CD14-positive monocyte (primary cell): ENCODE measurements around the gene PNLIPRP2. TPM values are rescaled to one million over a fixed set of nuclear protein-coding genes. Genes with fewer than 3 reads are reported as not detected.

Experiments used
- DNase-seq, 3 donors: peaks; one replicate each; pipeline ENCODE4 v3.0.0-alpha.2; 2011 to 2022
- H2AFZ ChIP-seq: 2 replicates; pipeline ENCODE4 v1.6.0; 2012; ENCODE audit warnings: mild to moderate bottlenecking, low read depth, low read length, inconsistent platforms; ENCODE audit not compliant: insufficient read depth, poor library complexity, severe bottlenecking
- H3K27ac ChIP-seq, 2 donors: 1 replicate in 1 of 2; 2 replicates in 1 of 2; pipeline ENCODE4 v1.5.1; 2012 to 2013; ENCODE audit warnings: low read length in 2 of 2, control low read depth in 1 of 2, inconsistent platforms in 1 of 2, low read depth in 1 of 2, mild to moderate bottlenecking in 1 of 2
- H3K27me3 ChIP-seq, 2 donors: one replicate each; pipeline versions ENCODE4 v1.6.0 to v1.6.1; 2011 to 2013; ENCODE audit warnings: low read length in 2 of 2; ENCODE audit not compliant: control insufficient read depth in 2 of 2, insufficient read depth in 2 of 2
- H3K36me3 ChIP-seq, 2 donors: replicated peaks in 1 of 2; 1 replicate in 1 of 2; 2 replicates in 1 of 2; pipeline versions ENCODE4 v1.5.1 to v1.6.1; 2012 to 2013; ENCODE audit warnings: low read length in 2 of 2, control low read depth in 1 of 2, inconsistent platforms in 1 of 2, mild to moderate bottlenecking in 1 of 2; ENCODE audit not compliant: insufficient read depth in 2 of 2, control insufficient read depth in 1 of 2
- H3K4me1 ChIP-seq, 2 donors: 1 replicate in 1 of 2; 2 replicates in 1 of 2; pipeline versions ENCODE4 v1.5.1 to v1.6.1; 2012 to 2013; ENCODE audit warnings: low read length in 2 of 2, control low read depth in 1 of 2, inconsistent platforms in 1 of 2, mild to moderate bottlenecking in 1 of 2, moderate library complexity in 1 of 2; ENCODE audit not compliant: insufficient read depth in 2 of 2, control insufficient read depth in 1 of 2
- H3K4me2 ChIP-seq: replicated peaks from 2 replicates; pipeline ENCODE3; 2012; ENCODE audit warnings: low read length, moderate library complexity, mild to moderate bottlenecking; ENCODE audit not compliant: poor library complexity, severe bottlenecking; ENCODE audit errors: extremely low read depth
- H3K4me3 ChIP-seq, 3 experiments: fragments of 200-600 bp in 1 of 3; sonication (generic) in 1 of 3; replicated peaks in 1 of 3; 1 replicate in 2 of 3; 2 replicates in 1 of 3; pipeline ENCODE4 v1.5.1; 2011 to 2013; ENCODE audit warnings: low read length in 3 of 3, mild to moderate bottlenecking in 3 of 3, control low read depth in 2 of 3, low read depth in 2 of 3, inconsistent platforms in 1 of 3, moderate library complexity in 1 of 3
- H3K79me2 ChIP-seq: 2 replicates; pipeline ENCODE4 v1.6.0; 2012; ENCODE audit warnings: mild to moderate bottlenecking, control low read depth, inconsistent platforms, low read length, moderate library complexity; ENCODE audit not compliant: insufficient read depth
- H3K9ac ChIP-seq: 2 replicates; pipeline ENCODE4 v1.6.0; 2017; ENCODE audit warnings: low read length, mild to moderate bottlenecking; ENCODE audit not compliant: insufficient read depth, poor library complexity, severe bottlenecking
- H3K9me3 ChIP-seq, 2 donors: replicated peaks in 1 of 2; 1 replicate in 1 of 2; 2 replicates in 1 of 2; pipeline versions ENCODE4 v1.5.1 to v1.6.1; 2012 to 2013; ENCODE audit warnings: low read length in 2 of 2, control low read depth in 1 of 2; ENCODE audit not compliant: control insufficient read depth in 1 of 2, insufficient read depth in 1 of 2
- H4K20me1 ChIP-seq: 2 replicates; pipeline ENCODE4 v1.6.0; 2012; ENCODE audit warnings: mild to moderate bottlenecking, low read length, control low read depth, moderate library complexity; ENCODE audit not compliant: insufficient read depth
- H3K27ac Mint-ChIP-seq, 7 donors: one replicate each; pipeline ENCODE4 v1.8.0; 2020; ENCODE audit warnings: mild to moderate bottlenecking in 7 of 7, mixed read lengths in 7 of 7, moderate library complexity in 6 of 7, inconsistent platforms in 2 of 7
- H3K27me3 Mint-ChIP-seq, 3 donors: one replicate each; pipeline ENCODE4 v1.8.0; 2021 to 2022; ENCODE audit warnings: low read depth in 3 of 3, mild to moderate bottlenecking in 3 of 3, mixed read lengths in 3 of 3, moderate library complexity in 3 of 3, inconsistent platforms in 1 of 3
- H3K36me3 Mint-ChIP-seq, 2 donors: one replicate each; pipeline ENCODE4 v1.8.0; 2020; ENCODE audit warnings: mixed read lengths in 2 of 2, inconsistent platforms in 1 of 2, mild to moderate bottlenecking in 1 of 2
- H3K4me1 Mint-ChIP-seq: one replicate; pipeline ENCODE4 v1.8.0; 2020; ENCODE audit warnings: mild to moderate bottlenecking, mixed read lengths
- H3K4me3 Mint-ChIP-seq, 2 donors: one replicate each; pipeline ENCODE4 v1.8.0; 2020; ENCODE audit warnings: mild to moderate bottlenecking in 2 of 2, mixed read lengths in 2 of 2, moderate library complexity in 1 of 2
- H3K9me3 Mint-ChIP-seq, 7 donors: one replicate each; pipeline ENCODE4 v1.8.0; 2020 to 2022; ENCODE audit warnings: mixed read lengths in 7 of 7, mild to moderate bottlenecking in 6 of 7, moderate library complexity in 6 of 7, inconsistent platforms in 2 of 7
- WGBS: methylation state at CpG from one replicate; pipeline ENCODE4 v1.1.5; 2013; ENCODE audit warnings: missing lambda C conversion rate; ENCODE audit not compliant: insufficient coverage; 5-methylcytosine and 5-hydroxymethylcytosine counted together
- intact Hi-C, 2 donors: fragments of 100-400 bp; cut with micrococcal nuclease; formaldehyde crosslinking; loops; one replicate each; pipeline versions ENCODE4 v1.15.0 to v1.15.1; 2023
- polyA plus RNA-seq, 3 donors: library from polyadenylated mRNA; depleted of rRNA in 1 of 3; unstranded in 2 of 3; stranded (reverse) in 1 of 3; fragments of 300-500 nt in 2 of 3; fragments of >200 nt in 1 of 3; fragmentation: Illumina TruSeq in 2 of 3; gene quantifications; 1 replicate in 2 of 3; 2 replicates in 1 of 3; pipeline ENCODE4 v1.2.3, GENCODE V29; 2012 to 2021
- TF ChIP-seq, protein P1 (sequence below): fragments of 200-600 bp; IDR thresholded peaks from one replicate; pipeline ENCODE4 v1.8.0; 2022; ENCODE audit warnings: antibody characterized with exemption, mild to moderate bottlenecking

The PNLIPRP2 gene
- polyA plus RNA-seq, 3 donors, result not detected

DNA sequence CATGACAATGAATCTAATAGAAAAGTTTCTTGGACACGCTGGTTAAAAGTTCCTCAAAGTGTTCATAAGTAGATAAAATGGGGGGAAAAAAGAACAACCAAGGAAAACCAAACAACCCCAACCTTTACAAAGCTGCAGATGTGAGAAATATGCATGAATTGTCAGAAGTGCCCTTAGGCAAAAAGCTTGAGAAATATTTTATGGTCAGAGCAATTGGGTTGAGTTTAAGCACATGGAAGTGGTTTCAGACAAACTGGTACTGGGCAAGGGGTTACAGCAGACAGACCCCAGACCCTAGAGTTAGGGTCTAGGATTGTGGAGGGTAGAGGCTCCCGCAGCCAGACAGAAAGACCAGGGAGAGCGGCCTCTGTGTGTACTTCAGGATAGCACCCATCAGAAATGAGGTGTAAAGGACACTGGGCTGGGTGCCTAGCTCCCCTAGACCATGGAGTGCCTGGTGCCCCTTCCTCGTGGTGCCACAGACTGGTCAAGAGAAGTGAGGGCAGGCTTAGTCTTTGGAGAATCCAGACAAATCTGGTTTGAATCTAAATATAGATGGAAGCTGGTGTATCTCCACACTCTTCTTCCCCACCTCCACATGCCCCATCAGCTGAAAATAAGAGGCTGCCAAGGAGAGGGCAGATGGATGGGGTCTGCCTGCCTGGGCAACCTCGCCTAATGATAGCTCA is 37.3 kb downstream of the PNLIPRP2 start:
- no peak for DNase-seq
- no peak overlapping the region for H3K27ac Mint-ChIP-seq
- 90% methylated on average over 2 of the region's 5 CpGs for WGBS

DNA sequence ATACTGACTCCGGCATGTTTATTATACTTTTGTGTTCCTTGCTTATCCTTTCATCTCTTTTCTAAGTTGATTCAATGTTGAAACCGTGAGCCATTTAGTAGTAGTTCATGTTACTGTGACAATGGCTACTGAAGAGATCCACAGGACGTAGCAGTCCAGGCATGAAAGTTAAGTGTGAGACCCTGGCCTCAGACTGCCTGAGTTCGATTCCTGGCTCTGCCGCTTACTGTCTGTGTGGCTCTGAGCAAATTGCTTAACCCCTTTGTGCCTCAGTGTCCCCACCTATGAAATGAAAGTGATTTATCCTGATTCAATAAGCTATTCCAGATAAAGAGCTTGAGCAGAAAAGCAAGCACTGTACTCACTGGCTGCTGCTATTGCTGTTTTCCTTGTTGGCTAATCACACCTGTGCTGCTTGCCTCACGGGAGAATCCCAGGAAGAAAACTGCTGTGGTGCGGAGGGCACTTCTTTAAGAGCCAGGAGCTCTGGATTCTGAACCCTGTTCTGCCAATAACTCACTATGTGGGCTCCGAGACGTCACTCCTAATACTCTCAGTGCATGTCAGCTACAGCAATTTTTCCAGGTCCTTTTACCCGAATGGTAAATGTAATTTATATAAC is 38.4 kb downstream of the PNLIPRP2 start:
- DNase-seq, result no peak
- TF ChIP-seq, protein P1, sequence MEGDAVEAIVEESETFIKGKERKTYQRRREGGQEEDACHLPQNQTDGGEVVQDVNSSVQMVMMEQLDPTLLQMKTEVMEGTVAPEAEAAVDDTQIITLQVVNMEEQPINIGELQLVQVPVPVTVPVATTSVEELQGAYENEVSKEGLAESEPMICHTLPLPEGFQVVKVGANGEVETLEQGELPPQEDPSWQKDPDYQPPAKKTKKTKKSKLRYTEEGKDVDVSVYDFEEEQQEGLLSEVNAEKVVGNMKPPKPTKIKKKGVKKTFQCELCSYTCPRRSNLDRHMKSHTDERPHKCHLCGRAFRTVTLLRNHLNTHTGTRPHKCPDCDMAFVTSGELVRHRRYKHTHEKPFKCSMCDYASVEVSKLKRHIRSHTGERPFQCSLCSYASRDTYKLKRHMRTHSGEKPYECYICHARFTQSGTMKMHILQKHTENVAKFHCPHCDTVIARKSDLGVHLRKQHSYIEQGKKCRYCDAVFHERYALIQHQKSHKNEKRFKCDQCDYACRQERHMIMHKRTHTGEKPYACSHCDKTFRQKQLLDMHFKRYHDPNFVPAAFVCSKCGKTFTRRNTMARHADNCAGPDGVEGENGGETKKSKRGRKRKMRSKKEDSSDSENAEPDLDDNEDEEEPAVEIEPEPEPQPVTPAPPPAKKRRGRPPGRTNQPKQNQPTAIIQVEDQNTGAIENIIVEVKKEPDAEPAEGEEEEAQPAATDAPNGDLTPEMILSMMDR, result no peak
- Histone ChIP-seq H3K4me3 (no peak overlapping the region), H3K27ac (no peak overlapping the region), H4K20me1 (no peaks in the 10 kb centered on the region), H3K79me2 (no peaks in the 10 kb centered on the region), H3K27me3 (no peaks in the 10 kb centered on the region), H3K9ac (no peak overlapping the region), H2AFZ (no peak overlapping the region), H3K4me2 (no peak overlapping the region), H3K36me3 (no peaks in the 10 kb centered on the region), H3K9me3 (no peaks in the 10 kb centered on the region), H3K4me1 (no peaks in the 10 kb centered on the region)
- no peaks in the 10 kb centered on the region for H3K36me3 Mint-ChIP-seq
- no peak overlapping the region for H3K27ac Mint-ChIP-seq
- peaks cover 4 to 7% (median 5%) of the 10 kb centered on the region in 3 donors for H3K27me3 Mint-ChIP-seq
- WGBS, result 69% methylated on average over 5 of the region's 10 CpGs
- peaks cover 0 to 2% (median 0%) of the 10 kb centered on the region in 7 donors for H3K9me3 Mint-ChIP-seq
- intact Hi-C loops, result no loop called here
- H3K4me3 Mint-ChIP-seq, result no peak overlapping the region
- no peaks in the 10 kb centered on the region for H3K4me1 Mint-ChIP-seq

More for the DNA sequence above, 37.3 kb downstream of the PNLIPRP2 start:
- Mint-ChIP-seq H3K4me1 (no peaks in the 10 kb centered on the region), H3K4me3 (no peak overlapping the region), H3K27me3 (peaks cover 5 to 7% (median 6%) of the 10 kb centered on the region in 3 donors), H3K9me3 (peaks cover 0 to 2% (median 0%) of the 10 kb centered on the region in 7 donors), H3K36me3 (no peaks in the 10 kb centered on the region)
- H3K9me3 ChIP-seq, result no peaks in the 10 kb centered on the region
- H3K9ac ChIP-seq, result no peak overlapping the region
- H3K4me2 ChIP-seq, result no peak overlapping the region
- no peaks in the 10 kb centered on the region for H3K4me1 ChIP-seq
- no peaks in the 10 kb centered on the region for H3K27me3 ChIP-seq
- TF ChIP-seq, protein P1, result no peak
- no peaks in the 10 kb centered on the region for H3K36me3 ChIP-seq
- no peaks in the 10 kb centered on the region for H4K20me1 ChIP-seq
- intact Hi-C loops, result no loop called here
- H3K27ac ChIP-seq, result no peak overlapping the region
- no peaks in the 10 kb centered on the region for H3K79me2 ChIP-seq
- H2AFZ ChIP-seq, result no peak overlapping the region
- H3K4me3 ChIP-seq, result no peak overlapping the region
